ENCODE results near the gene ANO1.

DNA sequence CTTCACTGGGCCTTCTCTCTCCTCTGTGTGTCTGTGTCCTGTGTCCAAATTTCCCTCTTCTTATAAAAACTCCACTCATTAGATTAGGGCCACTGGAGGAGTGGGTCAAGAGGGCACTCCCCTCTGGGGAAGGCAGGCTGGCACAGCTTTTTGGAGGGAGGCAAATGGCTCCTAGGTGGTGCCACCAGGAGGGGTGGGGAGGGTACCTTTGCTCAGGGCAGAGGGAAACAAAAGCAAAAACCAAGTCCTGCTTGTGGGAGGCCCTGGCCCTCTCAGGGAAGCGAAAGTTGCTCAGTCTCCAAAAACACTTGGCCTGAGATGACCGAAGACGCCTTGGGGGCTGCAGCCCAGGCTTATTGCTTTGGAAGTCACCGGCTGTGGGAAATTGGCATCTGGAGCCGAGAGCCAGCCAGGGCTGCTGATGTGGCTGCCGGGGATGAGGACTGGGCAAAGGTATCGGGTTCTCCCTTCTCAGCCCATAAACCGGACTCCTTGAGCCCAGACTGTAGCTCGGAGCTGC lies 48.2 kb upstream of the ANO1 start:
- TF ChIP-seq, protein P1, sequence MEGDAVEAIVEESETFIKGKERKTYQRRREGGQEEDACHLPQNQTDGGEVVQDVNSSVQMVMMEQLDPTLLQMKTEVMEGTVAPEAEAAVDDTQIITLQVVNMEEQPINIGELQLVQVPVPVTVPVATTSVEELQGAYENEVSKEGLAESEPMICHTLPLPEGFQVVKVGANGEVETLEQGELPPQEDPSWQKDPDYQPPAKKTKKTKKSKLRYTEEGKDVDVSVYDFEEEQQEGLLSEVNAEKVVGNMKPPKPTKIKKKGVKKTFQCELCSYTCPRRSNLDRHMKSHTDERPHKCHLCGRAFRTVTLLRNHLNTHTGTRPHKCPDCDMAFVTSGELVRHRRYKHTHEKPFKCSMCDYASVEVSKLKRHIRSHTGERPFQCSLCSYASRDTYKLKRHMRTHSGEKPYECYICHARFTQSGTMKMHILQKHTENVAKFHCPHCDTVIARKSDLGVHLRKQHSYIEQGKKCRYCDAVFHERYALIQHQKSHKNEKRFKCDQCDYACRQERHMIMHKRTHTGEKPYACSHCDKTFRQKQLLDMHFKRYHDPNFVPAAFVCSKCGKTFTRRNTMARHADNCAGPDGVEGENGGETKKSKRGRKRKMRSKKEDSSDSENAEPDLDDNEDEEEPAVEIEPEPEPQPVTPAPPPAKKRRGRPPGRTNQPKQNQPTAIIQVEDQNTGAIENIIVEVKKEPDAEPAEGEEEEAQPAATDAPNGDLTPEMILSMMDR (IDR thresholded peaks at IDR 0.05 in 4 of 5, conservative IDR thresholded peaks at IDR 0.05 in 1 of 5) = no peak
- TF ChIP-seq POLR2A (IDR thresholded peaks at IDR 0.05) = no peak
